Measurements from ENCODE around the gene MICAL3.

Gene MICAL3

GRCh38 chr22:17741866-17742526 is 282.4 kb downstream of the MICAL3 start:
- TF ChIP-seq, protein P1, sequence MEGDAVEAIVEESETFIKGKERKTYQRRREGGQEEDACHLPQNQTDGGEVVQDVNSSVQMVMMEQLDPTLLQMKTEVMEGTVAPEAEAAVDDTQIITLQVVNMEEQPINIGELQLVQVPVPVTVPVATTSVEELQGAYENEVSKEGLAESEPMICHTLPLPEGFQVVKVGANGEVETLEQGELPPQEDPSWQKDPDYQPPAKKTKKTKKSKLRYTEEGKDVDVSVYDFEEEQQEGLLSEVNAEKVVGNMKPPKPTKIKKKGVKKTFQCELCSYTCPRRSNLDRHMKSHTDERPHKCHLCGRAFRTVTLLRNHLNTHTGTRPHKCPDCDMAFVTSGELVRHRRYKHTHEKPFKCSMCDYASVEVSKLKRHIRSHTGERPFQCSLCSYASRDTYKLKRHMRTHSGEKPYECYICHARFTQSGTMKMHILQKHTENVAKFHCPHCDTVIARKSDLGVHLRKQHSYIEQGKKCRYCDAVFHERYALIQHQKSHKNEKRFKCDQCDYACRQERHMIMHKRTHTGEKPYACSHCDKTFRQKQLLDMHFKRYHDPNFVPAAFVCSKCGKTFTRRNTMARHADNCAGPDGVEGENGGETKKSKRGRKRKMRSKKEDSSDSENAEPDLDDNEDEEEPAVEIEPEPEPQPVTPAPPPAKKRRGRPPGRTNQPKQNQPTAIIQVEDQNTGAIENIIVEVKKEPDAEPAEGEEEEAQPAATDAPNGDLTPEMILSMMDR (IDR thresholded peaks at IDR 0.05) = no peak
- H3K9me3 Mint-ChIP-seq = no peaks in the 10 kb centered on the region
- no peak overlapping the region for H3K4me3 Mint-ChIP-seq
- peaks cover 17% of the 10 kb centered on the region for H3K36me3 Mint-ChIP-seq (ENCODE audit: low read depth)
- no peak for DNase-seq
- H3K27me3 Mint-ChIP-seq (ENCODE audit: low read depth, poor library complexity) = peaks cover 2% of the 10 kb centered on the region
- peaks cover 7% of the 10 kb centered on the region for H3K4me1 Mint-ChIP-seq
- H3K27ac Mint-ChIP-seq = peak overlapping the region; percentile 86

DNA sequence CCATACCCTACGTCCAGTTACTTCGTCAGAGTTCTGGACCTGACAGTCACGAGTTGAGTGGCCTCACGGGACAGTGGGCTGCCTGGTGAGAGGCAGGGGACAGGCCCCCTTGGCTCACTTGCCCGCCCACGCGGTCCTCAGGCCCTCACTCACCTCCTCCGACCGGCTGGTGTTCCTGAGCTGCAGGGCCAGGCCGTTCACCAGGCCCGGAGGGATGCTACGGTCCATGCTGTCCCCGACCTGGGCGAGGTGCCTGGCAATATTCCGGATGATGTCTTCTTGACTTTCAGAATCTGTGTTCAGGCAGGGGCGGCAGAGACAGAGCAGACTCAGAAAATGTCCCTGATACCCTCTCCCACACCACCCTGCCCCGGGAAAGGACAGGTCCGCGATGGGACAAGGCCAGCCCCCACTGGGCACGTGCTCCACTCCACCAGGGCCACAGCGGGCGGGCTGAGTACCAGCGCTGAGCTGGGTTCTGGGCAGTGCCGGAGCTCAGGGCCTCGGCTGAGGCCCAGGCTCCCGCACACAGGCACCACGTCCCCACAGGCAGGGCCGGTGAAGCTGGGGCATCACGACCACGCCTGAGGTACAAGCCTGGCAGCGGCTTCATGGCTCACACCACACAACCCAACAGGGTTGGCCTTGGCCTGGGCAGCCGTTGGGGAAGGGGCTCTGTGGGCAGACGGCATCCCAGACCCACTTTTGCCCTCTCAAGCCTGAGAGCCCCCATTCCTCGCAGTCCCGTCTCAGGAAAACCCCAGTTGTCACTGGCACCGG is 285.0 kb downstream of the MICAL3 start:
- no peak for DNase-seq
- Mint-ChIP-seq H3K27me3 (ENCODE audit: low read depth, poor library complexity) (no peaks in the 10 kb centered on the region), H3K9me3 (no peaks in the 10 kb centered on the region), H3K36me3 (ENCODE audit: low read depth) (peaks cover 11% of the 10 kb centered on the region), H3K4me3 (no peak overlapping the region), H3K4me1 (peaks cover 3% of the 10 kb centered on the region), H3K27ac (peak overlapping the region; percentile 71)
- TF ChIP-seq, protein P1 (IDR thresholded peaks at IDR 0.05) = no peak

DNA sequence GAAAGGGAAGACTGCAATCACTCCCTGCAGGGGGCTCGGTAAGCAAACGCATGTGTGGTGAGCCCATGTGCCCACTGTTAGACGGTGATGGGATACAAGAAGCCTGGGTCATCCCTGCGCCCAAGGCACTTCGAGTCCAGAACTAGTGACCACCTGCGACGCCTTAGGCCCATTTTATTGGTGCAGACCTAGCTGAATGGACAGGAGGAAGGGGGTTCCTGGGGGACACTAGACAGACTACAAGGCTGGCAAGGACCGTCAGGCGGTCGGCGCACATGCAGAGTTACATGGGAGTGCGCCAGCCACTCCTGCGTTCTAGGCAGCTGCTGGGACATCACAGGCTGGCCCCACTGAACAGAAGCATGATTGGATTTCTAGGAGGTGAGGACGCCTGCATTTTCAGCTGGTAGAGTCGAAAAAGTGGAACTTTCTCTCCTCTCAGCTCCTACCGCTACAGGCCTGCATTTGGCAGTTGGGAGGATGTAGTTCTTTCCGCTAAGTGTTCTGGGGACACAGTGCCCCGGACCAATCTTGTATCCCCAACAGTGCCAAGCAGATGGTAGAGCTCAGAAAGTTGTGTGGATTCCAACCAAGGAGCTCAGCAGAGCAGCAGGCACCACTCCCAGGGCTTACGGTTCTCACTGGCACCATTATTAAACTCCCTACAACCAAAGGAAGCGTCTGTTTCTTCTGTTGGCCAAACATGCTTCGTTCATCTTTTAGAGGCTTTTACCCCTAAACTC is 285.8 kb downstream of the MICAL3 start:
- DNase-seq = no peak
- Mint-ChIP-seq H3K27ac (peak overlapping the region; percentile 71), H3K27me3 (ENCODE audit: low read depth, poor library complexity) (no peaks in the 10 kb centered on the region), H3K9me3 (no peaks in the 10 kb centered on the region), H3K4me3 (no peak overlapping the region), H3K36me3 (ENCODE audit: low read depth) (peaks cover 14% of the 10 kb centered on the region), H3K4me1 (no peaks in the 10 kb centered on the region)
- TF ChIP-seq, protein P1 (IDR thresholded peaks at IDR 0.05) = no peak
